ENCODE data around the gene BCAS3. TPM values are rescaled to one million over a fixed set of nuclear protein-coding genes. Genes with fewer than 3 reads are reported as not detected.
A peak's percentile ranks its signal among the peaks of the same experiment; 100 is the strongest.

Gene BCAS3
- total and polyA plus RNA-seq, 4 experiments from 2014 or later = 27.0 to 45.2 (median 41.2) TPM

DNA sequence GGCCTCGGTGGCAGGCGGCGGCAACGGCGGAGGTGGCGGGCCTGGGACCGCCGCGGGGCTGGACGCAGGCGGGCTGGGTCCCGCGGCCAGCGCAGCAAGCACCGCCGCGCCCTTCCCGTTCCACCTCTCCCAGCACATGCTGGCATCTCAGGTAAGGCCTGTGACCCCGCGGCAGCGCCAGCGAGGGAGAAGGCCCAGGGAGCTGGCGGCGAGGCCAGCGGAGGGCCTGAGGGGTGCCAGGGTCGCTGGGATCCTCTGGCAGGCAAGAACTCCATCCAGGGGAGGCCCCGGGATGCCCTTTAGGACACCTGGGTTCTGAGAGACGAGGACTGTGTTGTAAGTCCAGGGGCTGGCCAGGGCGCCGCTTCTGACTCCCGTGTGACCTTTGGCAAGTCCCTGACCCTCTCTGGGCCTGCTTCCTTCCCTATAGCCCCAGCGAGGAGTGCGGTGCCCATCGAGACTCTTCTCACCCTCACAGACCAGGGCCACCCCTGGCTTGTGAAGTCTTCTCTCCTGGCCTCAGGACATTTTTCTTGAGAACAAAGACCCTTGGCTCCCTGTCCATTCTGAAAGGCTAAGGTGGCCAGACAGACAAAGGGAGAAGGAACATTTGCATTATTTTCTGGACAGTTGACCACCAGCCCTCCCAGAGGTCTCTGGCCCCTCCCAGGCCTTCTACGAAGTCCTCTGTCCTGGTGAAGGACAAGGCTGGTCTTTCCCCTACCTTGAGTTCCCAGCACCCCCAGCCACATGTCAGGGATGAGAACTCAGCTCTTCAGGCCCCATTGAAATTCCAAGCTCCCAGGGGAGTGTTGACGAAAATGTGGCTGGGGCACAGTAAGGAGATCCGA is 728.3 kb downstream of the BCAS3 start:
- Mint-ChIP-seq H3K27me3 (peaks cover 57 to 63% of the 10 kb centered on the region in 2 donors), H3K9me3 (peaks cover 0 to 4% (median 0%) of the 10 kb centered on the region in 8 donors), H3K27ac (no peak overlapping the region), H3K4me1 (peaks cover 26 to 72% (median 42%) of the 10 kb centered on the region in 4 donors), H3K36me3 (no peaks in the 10 kb centered on the region), H3K4me3 (peak overlapping the region in 3 of 8 donors; percentile 21 to 45 (median 24))
- intact Hi-C loops (cut with micrococcal nuclease) = no loop called here
- ChIA-PET POLR2A (ENCODE audit: partially characterized antibody) (interaction anchor here (0.6 kb wide), 1 partner anchor 513 kb away, joined by 3 read pairs; no protein-coding TSS in a partner anchor), CTCF (ENCODE audit: partially characterized antibody) (no interaction called here)
- DNase-seq = no peak
- H3K27me3 ChIP-seq (ENCODE audit: insufficient read depth, low read length) = peaks cover 78% of the 10 kb centered on the region
- no peak overlapping the region for H3K27ac ChIP-seq (ENCODE audit: low read depth, low read length)
- no peaks in the 10 kb centered on the region for H3K36me3 ChIP-seq (ENCODE audit: insufficient read depth, low read length)
- H3K4me3 ChIP-seq (ENCODE audit: low read length in 2 of 2) = no peak overlapping the region
- peaks cover 58% of the 10 kb centered on the region for H3K4me1 ChIP-seq (ENCODE audit: insufficient read depth, low read length)
- H3K9me3 ChIP-seq (ENCODE audit: control insufficient read depth in 1 of 2, low read length in 2 of 2) = no peaks in the 10 kb centered on the region

- peaks cover 52% of the 10 kb centered on the region for H3K4me1 ChIP-seq (ENCODE audit: insufficient read depth, low read length)
- peaks cover 0 to 2% (median 0%) of the 10 kb centered on the region in 8 donors for H3K9me3 Mint-ChIP-seq
- H3K4me1 Mint-ChIP-seq = peaks cover 24 to 66% (median 37%) of the 10 kb centered on the region in 4 donors
- H3K27ac Mint-ChIP-seq = peak overlapping the region in 1 of 7 donors; percentile 42
- H3K27ac ChIP-seq (ENCODE audit: low read depth, low read length) = no peak overlapping the region
- H3K36me3 ChIP-seq (ENCODE audit: insufficient read depth, low read length) = no peaks in the 10 kb centered on the region
- CTCF ChIA-PET (ENCODE audit: partially characterized antibody) = no interaction called here
- H3K4me3 Mint-ChIP-seq = peak overlapping the region in 2 of 8 donors; percentile 24 to 65
- intact Hi-C loops (cut with micrococcal nuclease) = no loop called here
- no peaks in the 10 kb centered on the region for H3K36me3 Mint-ChIP-seq
- POLR2A ChIA-PET (ENCODE audit: partially characterized antibody) = no interaction called here
- H3K9me3 ChIP-seq (ENCODE audit: control insufficient read depth in 1 of 2, low read length in 2 of 2) = no peaks in the 10 kb centered on the region
- no peak for DNase-seq
- no peak overlapping the region for H3K4me3 ChIP-seq (ENCODE audit: low read length in 2 of 2)
- H3K27me3 Mint-ChIP-seq = peaks cover 54 to 57% of the 10 kb centered on the region in 2 donors
- peaks cover 75% of the 10 kb centered on the region for H3K27me3 ChIP-seq (ENCODE audit: insufficient read depth, low read length)
Measured at GRCh38 chr17:61406537-61406845, 728.8 kb downstream of the BCAS3 start.

GRCh38 chr17:61406971-61407911 is 729.6 kb downstream of the BCAS3 start:
- H3K4me1 ChIP-seq (ENCODE audit: insufficient read depth, low read length) = peaks cover 49% of the 10 kb centered on the region
- H3K27me3 Mint-ChIP-seq = peaks cover 52 to 55% of the 10 kb centered on the region in 2 donors
- H3K9me3 Mint-ChIP-seq = peaks cover 0 to 2% (median 0%) of the 10 kb centered on the region in 8 donors
- POLR2A ChIA-PET (ENCODE audit: partially characterized antibody) = no interaction called here
- no peaks in the 10 kb centered on the region for H3K36me3 Mint-ChIP-seq
- H3K4me3 ChIP-seq (ENCODE audit: low read length in 2 of 2) = no peak overlapping the region
- no peaks in the 10 kb centered on the region for H3K9me3 ChIP-seq (ENCODE audit: control insufficient read depth in 1 of 2, low read length in 2 of 2)
- CTCF ChIA-PET (ENCODE audit: partially characterized antibody) = no interaction called here
- peaks cover 68% of the 10 kb centered on the region for H3K27me3 ChIP-seq (ENCODE audit: insufficient read depth, low read length)
- peaks cover 23 to 61% (median 35%) of the 10 kb centered on the region in 4 donors for H3K4me1 Mint-ChIP-seq
- intact Hi-C loops (cut with micrococcal nuclease) = no loop called here
- no peaks in the 10 kb centered on the region for H3K36me3 ChIP-seq (ENCODE audit: insufficient read depth, low read length)
- H3K4me3 Mint-ChIP-seq = peak overlapping the region in 4 of 8 donors; percentile 11 to 73 (median 18)
- DNase-seq = no peak
- peak overlapping the region in 1 of 7 donors; percentile 42 for H3K27ac Mint-ChIP-seq
- H3K27ac ChIP-seq (ENCODE audit: low read depth, low read length) = no peak overlapping the region

GRCh38 chr17:61408151-61409041 is 730.7 kb downstream of the BCAS3 start:
- intact Hi-C loops (cut with micrococcal nuclease) = no loop called here
- no peaks in the 10 kb centered on the region for H3K36me3 ChIP-seq (ENCODE audit: insufficient read depth, low read length)
- H3K4me1 ChIP-seq (ENCODE audit: insufficient read depth, low read length) = peaks cover 38% of the 10 kb centered on the region
- peaks cover 61% of the 10 kb centered on the region for H3K27me3 ChIP-seq (ENCODE audit: insufficient read depth, low read length)
- ChIA-PET POLR2A (ENCODE audit: partially characterized antibody) (no interaction called here), CTCF (ENCODE audit: partially characterized antibody) (interaction anchor here (0.7 to 0.9 kb wide), 3 partner anchors 18 to 437 kb away, joined by 3 read pairs; no protein-coding TSS in a partner anchor)
- Mint-ChIP-seq H3K36me3 (no peaks in the 10 kb centered on the region), H3K27me3 (peaks cover 42 to 44% of the 10 kb centered on the region in 2 donors), H3K4me3 (peak overlapping the region in 7 of 8 donors; percentile 52 to 87 (median 72)), H3K27ac (peak overlapping the region in 1 of 7 donors; percentile 42), H3K4me1 (peaks cover 15 to 50% (median 26%) of the 10 kb centered on the region in 4 donors), H3K9me3 (no peaks in the 10 kb centered on the region)
- no peak for DNase-seq
- H3K9me3 ChIP-seq (ENCODE audit: control insufficient read depth in 1 of 2, low read length in 2 of 2) = no peaks in the 10 kb centered on the region
- H3K27ac ChIP-seq (ENCODE audit: low read depth, low read length) = no peak overlapping the region
- no peak overlapping the region for H3K4me3 ChIP-seq (ENCODE audit: low read length in 2 of 2)

DNA sequence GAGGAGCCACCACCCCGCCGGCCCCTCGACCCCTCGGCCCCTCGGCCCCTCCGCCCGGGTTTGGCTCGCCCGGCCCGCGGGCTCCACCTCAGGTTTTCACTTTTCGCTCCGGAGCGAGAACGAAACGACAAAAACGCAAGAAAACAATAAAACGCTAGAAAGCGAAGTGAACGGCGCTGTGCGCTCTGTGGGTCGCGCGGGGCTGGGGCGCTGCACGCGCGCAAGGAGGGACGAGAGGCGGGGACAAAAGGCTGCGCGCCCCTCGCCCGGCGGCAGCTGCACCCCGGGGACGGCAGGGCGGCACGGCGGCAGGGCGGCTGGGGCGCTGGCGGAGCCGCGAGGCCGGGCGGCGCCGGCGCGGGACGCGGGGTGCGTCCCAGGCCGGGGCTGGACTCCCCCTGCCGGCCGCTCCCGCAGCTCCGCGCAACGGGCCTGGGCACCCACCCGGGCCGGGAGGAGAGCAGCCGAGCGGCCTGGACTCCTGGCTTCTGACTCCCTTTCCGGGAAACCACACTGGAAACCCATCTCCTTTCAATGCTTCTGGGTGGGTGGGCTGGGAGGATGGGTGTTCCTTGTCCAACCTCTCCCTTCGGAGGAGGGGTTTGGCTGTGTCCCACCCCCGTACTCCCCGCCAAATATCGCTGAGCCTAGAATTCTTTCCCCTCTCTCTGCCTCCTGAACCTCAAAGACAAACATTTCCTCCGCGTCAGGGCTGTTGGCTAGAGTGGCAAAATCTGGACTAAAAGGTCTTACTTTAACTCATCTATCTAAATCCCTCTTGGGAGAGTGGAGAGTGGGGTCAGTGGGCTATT is 731.9 kb downstream of the BCAS3 start:
- Mint-ChIP-seq H3K27ac (peak overlapping the region in 2 of 7 donors; percentile 43 to 46), H3K4me3 (peak overlapping the region; percentile 70 to 88 (median 82)), H3K36me3 (no peaks in the 10 kb centered on the region), H3K9me3 (no peaks in the 10 kb centered on the region), H3K27me3 (peaks cover 35% of the 10 kb centered on the region in 2 donors), H3K4me1 (peaks cover 11 to 40% (median 18%) of the 10 kb centered on the region in 4 donors)
- Histone ChIP-seq H3K9me3 (ENCODE audit: control insufficient read depth in 1 of 2, low read length in 2 of 2) (no peaks in the 10 kb centered on the region), H3K4me3 (ENCODE audit: low read length in 2 of 2) (no peak overlapping the region), H3K4me1 (ENCODE audit: insufficient read depth, low read length) (peaks cover 27% of the 10 kb centered on the region), H3K27me3 (ENCODE audit: insufficient read depth, low read length) (peaks cover 50% of the 10 kb centered on the region), H3K27ac (ENCODE audit: low read depth, low read length) (no peak overlapping the region), H3K36me3 (ENCODE audit: insufficient read depth, low read length) (no peaks in the 10 kb centered on the region)
- intact Hi-C loops (cut with micrococcal nuclease) = loop anchor here (5.0 kb wide), 2 partner anchors 407 to 687 kb away; no protein-coding TSS in a partner anchor
- DNase-seq = no peak
- CTCF ChIA-PET (ENCODE audit: partially characterized antibody) = interaction anchor here (0.7 to 2.9 kb wide), 4 partner anchors 11 to 689 kb away, joined by 3 to 10 read pairs (median 3); no protein-coding TSS in a partner anchor
- POLR2A ChIA-PET (ENCODE audit: partially characterized antibody) = no interaction called here
